ENCODE results near the gene SYNPR. TPM values are rescaled to one million over a fixed set of nuclear protein-coding genes. Genes with fewer than 3 reads are reported as not detected.

The SYNPR gene
- total RNA-seq, 1 donor from 2014 or later = not detected

DNA sequence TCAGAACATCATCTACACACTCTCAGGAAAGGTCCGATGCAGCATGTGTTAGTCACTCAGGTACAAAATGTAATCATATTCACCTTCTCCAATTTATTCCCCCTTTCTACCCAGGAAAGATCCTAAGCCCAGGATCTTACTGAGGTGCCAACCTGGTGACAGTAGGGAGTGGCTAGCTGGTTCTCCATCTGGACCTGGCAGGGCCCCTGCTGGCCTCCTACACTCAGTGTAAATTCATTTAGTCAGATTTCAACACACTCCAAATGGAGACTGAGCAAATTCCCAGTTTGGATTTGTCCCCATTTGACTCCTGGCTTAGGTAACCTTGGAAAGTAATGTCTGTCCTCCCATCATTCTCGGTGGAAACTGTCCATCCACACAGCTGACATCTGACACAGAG lies 47.3 kb downstream of the SYNPR start:
- no peak for TF ChIP-seq CTCF (conservative IDR thresholded peaks at IDR 0.05; ENCODE audit: low read depth, low read length)
- no peak overlapping the region for H3K4me3 ChIP-seq (ENCODE audit: low read depth, low read length)
- DNase-seq (ENCODE audit: low read depth) = no peak

DNA sequence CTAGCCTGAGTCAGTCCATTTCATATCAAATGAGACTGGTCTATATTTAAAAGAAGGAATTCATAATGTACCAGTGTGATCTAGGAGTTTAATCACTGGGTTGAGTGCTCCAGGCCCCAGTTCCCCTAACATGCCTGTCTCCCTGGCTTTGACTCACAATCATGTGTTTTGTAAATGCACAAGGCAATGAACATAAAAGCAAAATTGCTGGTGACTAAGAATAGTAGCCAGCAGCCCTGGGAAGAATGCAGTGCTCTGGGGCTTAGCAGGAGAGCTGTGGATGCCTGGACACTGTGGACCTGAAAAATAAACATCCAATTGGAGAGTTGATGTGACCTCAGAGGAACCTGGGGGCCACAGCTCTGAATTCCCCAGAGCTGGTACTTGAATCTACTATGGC lies 50.3 kb downstream of the SYNPR start:
- DNase-seq (ENCODE audit: low read depth) = peak; percentile 56
- TF ChIP-seq CTCF (conservative IDR thresholded peaks at IDR 0.05; ENCODE audit: low read depth, low read length) = no peak
- H3K4me3 ChIP-seq (ENCODE audit: low read depth, low read length) = no peak overlapping the region

GRCh38 chr3:63331520-63331919 lies 53.4 kb downstream of the SYNPR start:
- TF ChIP-seq CTCF (conservative IDR thresholded peaks at IDR 0.05; ENCODE audit: low read depth, low read length) = no peak
- no peak for DNase-seq (ENCODE audit: low read depth)
- H3K4me3 ChIP-seq (ENCODE audit: low read depth, low read length) = no peak overlapping the region

DNA sequence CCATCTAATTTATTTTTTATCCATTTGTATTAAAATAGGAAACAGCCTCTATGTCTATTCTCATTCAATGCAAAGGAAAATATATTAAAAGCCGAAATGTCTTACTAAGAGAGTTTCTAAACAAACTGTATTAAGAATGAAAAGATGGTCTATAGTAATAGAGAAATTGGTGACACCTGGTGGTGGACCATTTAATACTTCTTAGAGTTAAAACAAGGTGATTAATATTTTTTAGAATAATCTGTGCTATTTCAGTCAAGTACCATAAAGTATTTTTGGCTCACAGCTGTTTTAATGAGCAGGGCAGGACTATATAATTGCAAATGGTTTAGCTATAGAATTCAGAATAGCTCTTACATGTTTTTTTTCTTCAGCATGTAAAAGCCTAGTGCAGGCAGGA lies 55.7 kb downstream of the SYNPR start:
- TF ChIP-seq CTCF (conservative IDR thresholded peaks at IDR 0.05; ENCODE audit: low read depth, low read length) = no peak
- H3K4me3 ChIP-seq (ENCODE audit: low read depth, low read length) = no peak overlapping the region
- DNase-seq (ENCODE audit: low read depth) = no peak

DNA sequence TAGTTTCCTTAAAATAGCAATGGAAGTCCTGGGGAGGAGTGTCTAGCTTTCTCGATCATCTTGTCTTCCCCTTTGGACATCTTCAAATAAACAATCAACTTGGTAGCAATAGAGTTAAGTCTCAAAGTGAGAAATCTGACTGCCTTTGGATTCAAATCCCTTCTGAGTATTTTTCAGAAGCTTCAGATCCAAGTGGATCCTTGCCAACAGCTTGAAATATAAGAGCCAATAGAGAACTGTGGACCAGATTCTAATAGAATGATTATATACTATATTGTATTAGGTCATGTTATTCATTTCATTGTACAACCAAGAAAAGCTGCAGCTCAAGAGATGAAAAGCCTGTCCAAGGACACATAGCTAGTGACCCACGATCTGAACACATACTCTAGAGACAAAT lies 60.2 kb downstream of the SYNPR start:
- H3K4me3 ChIP-seq (ENCODE audit: low read depth, low read length) = no peak overlapping the region
- TF ChIP-seq CTCF (conservative IDR thresholded peaks at IDR 0.05; ENCODE audit: low read depth, low read length) = no peak
- DNase-seq (ENCODE audit: low read depth) = no peak

DNA sequence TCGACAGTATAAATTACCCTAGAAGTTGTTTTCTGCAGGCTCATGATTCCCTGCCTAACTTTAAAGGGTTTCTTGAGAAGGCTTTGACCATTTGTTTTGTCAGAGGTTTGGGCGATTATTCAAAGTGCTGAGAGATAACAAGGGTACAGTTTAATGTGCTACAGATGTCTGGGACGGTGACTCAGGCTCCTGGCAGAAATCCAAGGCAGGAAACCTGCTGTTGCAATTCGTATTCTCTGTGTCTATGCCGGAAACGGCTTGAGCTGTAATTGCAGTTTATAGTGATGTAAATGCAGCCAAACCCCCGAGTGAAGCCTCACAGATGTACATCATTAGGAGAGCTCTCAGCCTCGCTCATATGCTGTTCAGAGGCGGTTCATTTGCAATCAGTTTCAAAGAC lies 65.6 kb downstream of the SYNPR start:
- no peak overlapping the region for H3K4me3 ChIP-seq (ENCODE audit: low read depth, low read length)
- TF ChIP-seq CTCF (conservative IDR thresholded peaks at IDR 0.05; ENCODE audit: low read depth, low read length) = no peak
- peak; percentile 39 for DNase-seq (ENCODE audit: low read depth)

DNA sequence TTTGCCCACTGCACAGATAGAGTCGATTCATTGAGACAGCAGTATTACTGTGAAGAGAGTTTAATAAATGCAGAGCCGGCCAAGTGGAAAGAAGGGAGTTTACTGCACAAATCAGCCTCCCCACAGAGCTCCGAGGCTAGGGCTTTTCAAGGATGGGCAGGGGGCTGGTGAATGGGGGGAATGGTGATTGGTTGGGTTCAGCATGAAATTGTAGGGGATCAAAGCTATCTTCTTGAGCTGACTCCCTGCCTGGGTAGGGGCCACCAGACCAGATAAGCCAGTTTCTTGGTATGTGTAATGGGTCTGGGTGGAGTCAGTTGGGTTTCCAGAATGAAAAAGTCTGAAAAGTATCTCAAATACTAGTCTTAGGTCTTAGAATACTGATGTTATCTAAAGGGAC lies 66.6 kb downstream of the SYNPR start:
- DNase-seq (ENCODE audit: low read depth) = no peak
- H3K4me3 ChIP-seq (ENCODE audit: low read depth, low read length) = no peak overlapping the region
- no peak for TF ChIP-seq CTCF (conservative IDR thresholded peaks at IDR 0.05; ENCODE audit: low read depth, low read length)

All from epithelial cell of proximal tubule (primary cell).